Endothelial cell of umbilical vein (primary cell): Measurements from ENCODE around the gene ZFAND5.

Experiments
- FOS ChIP-seq: IDR thresholded peaks from 2 replicates; pipeline ENCODE4 v1.6.1; 2011; ENCODE audit warnings: mild to moderate bottlenecking, low read length, moderate library complexity, borderline replicate concordance; ENCODE audit not compliant: insufficient read depth
- POLR2AphosphoS5 ChIP-seq: IDR thresholded peaks from 2 replicates; pipeline ENCODE4 v1.6.1; 2012; ENCODE audit warnings: low read depth, mild to moderate bottlenecking, control low read depth, low read length, moderate library complexity; ENCODE audit not compliant: insufficient read depth
- TF ChIP-seq, protein P1 (sequence below), 2 donors: IDR thresholded peaks; 1 replicate in 1 of 2; 2 replicates in 1 of 2; pipeline ENCODE4 v1.5.1; 2011; ENCODE audit warnings: low read length in 2 of 2, mild to moderate bottlenecking in 2 of 2, moderate library complexity in 2 of 2, control low read depth in 1 of 2, inconsistent platforms in 1 of 2, low read depth in 1 of 2; ENCODE audit not compliant: insufficient read depth in 1 of 2; ENCODE audit errors: extremely low read depth in 1 of 2
- TF ChIP-seq, protein P2 (sequence below): IDR thresholded peaks from 2 replicates; pipeline ENCODE4 v1.6.1; 2011; ENCODE audit not compliant: insufficient read depth, insufficient read length

DNA sequence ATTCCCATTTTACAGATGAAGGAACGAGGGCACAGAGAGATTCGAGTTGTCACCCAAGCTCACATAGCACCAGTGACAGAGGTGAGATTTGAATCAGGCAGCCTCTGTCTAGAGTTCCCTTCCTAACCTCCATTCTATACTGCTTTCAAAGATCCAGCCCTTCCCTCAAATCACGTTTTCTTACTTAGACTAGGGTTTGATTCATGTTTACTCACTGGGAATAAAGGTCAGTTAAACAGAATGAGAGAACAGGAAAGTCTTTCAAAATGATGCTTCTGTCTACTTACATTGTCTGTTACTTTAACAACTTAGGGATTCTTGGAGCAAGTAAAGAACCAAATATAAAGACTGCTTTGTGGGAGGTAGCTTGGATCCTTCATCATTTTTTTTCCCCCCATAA, 40.0 kb downstream of the ZFAND5 start:
- no peak for TF ChIP-seq FOS
- no peak for TF ChIP-seq POLR2AphosphoS5
- TF ChIP-seq, protein P1, sequence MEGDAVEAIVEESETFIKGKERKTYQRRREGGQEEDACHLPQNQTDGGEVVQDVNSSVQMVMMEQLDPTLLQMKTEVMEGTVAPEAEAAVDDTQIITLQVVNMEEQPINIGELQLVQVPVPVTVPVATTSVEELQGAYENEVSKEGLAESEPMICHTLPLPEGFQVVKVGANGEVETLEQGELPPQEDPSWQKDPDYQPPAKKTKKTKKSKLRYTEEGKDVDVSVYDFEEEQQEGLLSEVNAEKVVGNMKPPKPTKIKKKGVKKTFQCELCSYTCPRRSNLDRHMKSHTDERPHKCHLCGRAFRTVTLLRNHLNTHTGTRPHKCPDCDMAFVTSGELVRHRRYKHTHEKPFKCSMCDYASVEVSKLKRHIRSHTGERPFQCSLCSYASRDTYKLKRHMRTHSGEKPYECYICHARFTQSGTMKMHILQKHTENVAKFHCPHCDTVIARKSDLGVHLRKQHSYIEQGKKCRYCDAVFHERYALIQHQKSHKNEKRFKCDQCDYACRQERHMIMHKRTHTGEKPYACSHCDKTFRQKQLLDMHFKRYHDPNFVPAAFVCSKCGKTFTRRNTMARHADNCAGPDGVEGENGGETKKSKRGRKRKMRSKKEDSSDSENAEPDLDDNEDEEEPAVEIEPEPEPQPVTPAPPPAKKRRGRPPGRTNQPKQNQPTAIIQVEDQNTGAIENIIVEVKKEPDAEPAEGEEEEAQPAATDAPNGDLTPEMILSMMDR (IDR thresholded peaks at IDR 0.05; ENCODE audit: extremely low read depth in 1 of 2, insufficient read depth in 1 of 2, low read depth in 1 of 2, low read length in 2 of 2): no peak
- TF ChIP-seq, protein P2, sequence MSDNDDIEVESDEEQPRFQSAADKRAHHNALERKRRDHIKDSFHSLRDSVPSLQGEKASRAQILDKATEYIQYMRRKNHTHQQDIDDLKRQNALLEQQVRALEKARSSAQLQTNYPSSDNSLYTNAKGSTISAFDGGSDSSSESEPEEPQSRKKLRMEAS: no peak
